AG09319 (cell line): ENCODE measurements around the gene OSGEPL1.

Source experiments
- DNase-seq: peaks from one replicate; pipeline ENCODE4 v3.0.0-alpha.2; 2010; ENCODE audit warnings: low read depth; ENCODE audit errors: extremely low read depth
- CTCF ChIP-seq: IDR thresholded peaks from 2 replicates; pipeline ENCODE4 v1.5.1; 2011; ENCODE audit warnings: low read depth, mild to moderate bottlenecking, inconsistent platforms, low read length, moderate library complexity

Gene OSGEPL1

GRCh38 chr2:189698020-189698887 is 64.3 kb downstream of the OSGEPL1 start:
- peak; percentile 19 for DNase-seq
- peak; percentile 54 for TF ChIP-seq CTCF
